Natural killer cell treated with Interleukin-12 subunit alpha and Interleukin-12 subunit beta and Interleukin-15 and Interleukin-18, amount 100 ng/mL, for 72 hours (primary cell): ENCODE measurements around the gene MRPL49. TPM values are rescaled to one million over a fixed set of nuclear protein-coding genes. Genes with fewer than 3 reads are reported as not detected.
A peak's percentile ranks its signal among the peaks of the same experiment; 100 is the strongest.

Experiments
- ATAC-seq, 2 donors: fragments of 150-1000 bp; cut with Tn5 transposase in 1 of 2; sonication (Bioruptor Pico), chemical (Tn5 transposase) in 1 of 2; 2 replicates each; pipeline ENCODE4 v1.10.0; 2021
- DNase-seq: peaks from one replicate; pipeline ENCODE4 v3.0.0; 2022; ENCODE audit warnings: low spot score
- H3K27ac Mint-ChIP-seq, 2 donors: 1 replicate in 1 of 2; 2 replicates in 1 of 2; pipeline ENCODE4 v1.8.0; 2022; ENCODE audit warnings: mixed read lengths in 2 of 2, mild to moderate bottlenecking in 1 of 2, moderate library complexity in 1 of 2
- H3K27me3 Mint-ChIP-seq, 2 donors: 1 replicate in 1 of 2; 2 replicates in 1 of 2; pipeline ENCODE4 v1.8.0; 2022; ENCODE audit warnings: mixed read lengths in 2 of 2
- H3K36me3 Mint-ChIP-seq: one replicate; pipeline ENCODE4 v1.8.0; 2022; ENCODE audit warnings: mixed read lengths
- H3K4me1 Mint-ChIP-seq, 2 donors: 1 replicate in 1 of 2; 2 replicates in 1 of 2; pipeline ENCODE4 v1.8.0; 2022; ENCODE audit warnings: low read depth in 2 of 2, mixed read lengths in 2 of 2, mild to moderate bottlenecking in 1 of 2
- H3K4me3 Mint-ChIP-seq: one replicate; pipeline ENCODE4 v1.8.0; 2022; ENCODE audit warnings: mixed read lengths
- H3K9me3 Mint-ChIP-seq: 2 replicates; pipeline ENCODE4 v1.8.0; 2022; ENCODE audit warnings: mixed read lengths
- total RNA-seq, 2 donors: library from RNA; stranded (reverse); gene quantifications; one replicate each; pipeline ENCODE4 v1.2.3, GENCODE V29; 2022

The MRPL49 gene
- total RNA-seq, 2 donors from 2014 or later = 77.8 to 80.4 TPM

DNA sequence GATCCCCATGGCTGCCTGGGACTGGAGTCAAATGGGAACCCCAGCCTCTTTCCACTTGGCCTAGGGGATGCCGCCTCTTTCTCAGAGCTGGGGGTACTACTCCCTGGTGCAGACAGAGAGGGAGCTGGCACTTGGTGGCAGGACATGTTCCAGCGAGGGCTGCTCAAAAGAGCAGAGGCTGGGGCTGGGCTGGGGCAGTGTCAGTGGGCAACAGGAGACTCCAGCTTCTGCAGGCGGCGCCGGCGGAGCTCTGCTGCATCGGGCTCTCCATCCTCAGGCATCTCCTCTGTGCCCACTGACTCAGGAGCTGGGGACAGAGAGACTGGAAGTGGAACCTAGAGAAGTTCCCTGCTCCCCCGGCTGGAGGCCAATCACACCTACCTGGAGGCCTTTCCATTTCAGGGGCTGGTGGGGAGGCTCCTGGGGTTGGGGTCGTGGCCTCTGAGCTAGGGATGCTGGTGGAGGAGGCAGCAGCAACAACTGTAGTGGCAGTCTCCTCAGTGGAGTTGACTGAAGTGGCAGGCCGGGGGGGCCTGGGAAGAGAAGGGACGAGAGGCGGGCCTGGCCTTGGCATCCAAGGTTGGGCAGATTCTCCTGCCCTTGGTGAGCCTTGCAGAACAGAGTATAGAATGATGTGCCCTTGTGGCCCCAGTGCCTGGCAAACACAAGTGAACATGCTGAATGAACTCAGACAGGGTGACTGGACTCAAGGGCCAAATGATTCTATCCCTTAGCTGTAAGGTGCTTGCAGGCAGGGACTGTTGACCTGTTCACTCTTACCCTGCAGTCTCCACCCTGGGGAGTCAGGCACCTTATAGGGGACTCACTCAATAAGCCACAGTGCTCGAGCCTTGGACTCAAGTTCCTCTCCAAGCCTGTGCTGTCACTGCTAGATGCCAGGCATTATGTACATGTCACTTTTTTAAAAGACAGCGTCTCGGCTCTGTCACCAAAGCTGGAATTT is 6.3 kb downstream of the MRPL49 start:
- ATAC-seq = no peak
- no peaks in the 10 kb centered on the region for H3K27me3 Mint-ChIP-seq
- no peaks in the 10 kb centered on the region for H3K9me3 Mint-ChIP-seq
- no peaks in the 10 kb centered on the region for H3K36me3 Mint-ChIP-seq
- no peak overlapping the region for H3K4me3 Mint-ChIP-seq
- no peak overlapping the region for H3K27ac Mint-ChIP-seq
- H3K4me1 Mint-ChIP-seq = peaks cover 16 to 29% of the 10 kb centered on the region in 2 donors
- no peak for DNase-seq

DNA sequence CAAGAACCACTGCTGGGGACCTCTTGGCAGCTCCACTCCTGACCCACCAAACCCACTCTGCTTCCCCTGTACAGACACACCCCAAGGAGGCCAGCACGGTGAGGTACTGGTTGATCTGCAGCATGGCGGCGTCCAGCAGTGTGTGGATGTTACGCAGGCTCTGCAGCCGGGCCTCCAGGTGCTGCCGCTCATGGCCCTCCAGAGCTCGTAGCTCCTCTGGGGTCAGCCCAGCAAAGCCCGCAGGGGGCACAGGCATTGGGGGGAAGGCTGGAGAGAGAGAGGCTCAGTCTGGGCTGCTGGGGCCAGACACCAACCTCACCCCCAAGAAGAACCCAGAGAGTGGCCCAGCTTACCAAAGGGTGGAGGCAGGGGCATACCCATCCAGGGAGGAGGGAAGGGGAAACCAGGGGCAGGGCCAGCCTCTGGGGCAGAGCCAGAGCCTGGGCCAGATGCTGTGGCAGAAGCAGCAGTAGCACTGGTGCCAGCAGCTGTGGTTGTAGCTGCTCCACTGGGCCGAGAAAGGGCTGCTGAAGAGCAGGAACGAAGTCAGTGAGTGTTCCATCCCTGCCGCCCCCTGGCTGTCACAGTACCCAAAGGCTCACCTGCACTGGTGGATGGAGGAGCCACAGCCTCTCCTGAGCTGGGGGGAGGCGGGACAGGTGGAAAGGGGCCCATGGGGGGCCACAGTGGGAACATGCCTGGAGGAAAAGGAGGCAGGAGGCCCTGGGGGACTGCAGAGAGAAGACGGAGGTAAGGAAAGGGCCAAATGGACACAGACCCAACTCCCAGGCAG is 7.7 kb downstream of the MRPL49 start:
- Mint-ChIP-seq H3K4me1 (peaks cover 15 to 28% of the 10 kb centered on the region in 2 donors), H3K9me3 (no peaks in the 10 kb centered on the region), H3K36me3 (no peaks in the 10 kb centered on the region), H3K27ac (no peak overlapping the region), H3K27me3 (no peaks in the 10 kb centered on the region), H3K4me3 (no peak overlapping the region)
- no peak for ATAC-seq
- no peak for DNase-seq

DNA sequence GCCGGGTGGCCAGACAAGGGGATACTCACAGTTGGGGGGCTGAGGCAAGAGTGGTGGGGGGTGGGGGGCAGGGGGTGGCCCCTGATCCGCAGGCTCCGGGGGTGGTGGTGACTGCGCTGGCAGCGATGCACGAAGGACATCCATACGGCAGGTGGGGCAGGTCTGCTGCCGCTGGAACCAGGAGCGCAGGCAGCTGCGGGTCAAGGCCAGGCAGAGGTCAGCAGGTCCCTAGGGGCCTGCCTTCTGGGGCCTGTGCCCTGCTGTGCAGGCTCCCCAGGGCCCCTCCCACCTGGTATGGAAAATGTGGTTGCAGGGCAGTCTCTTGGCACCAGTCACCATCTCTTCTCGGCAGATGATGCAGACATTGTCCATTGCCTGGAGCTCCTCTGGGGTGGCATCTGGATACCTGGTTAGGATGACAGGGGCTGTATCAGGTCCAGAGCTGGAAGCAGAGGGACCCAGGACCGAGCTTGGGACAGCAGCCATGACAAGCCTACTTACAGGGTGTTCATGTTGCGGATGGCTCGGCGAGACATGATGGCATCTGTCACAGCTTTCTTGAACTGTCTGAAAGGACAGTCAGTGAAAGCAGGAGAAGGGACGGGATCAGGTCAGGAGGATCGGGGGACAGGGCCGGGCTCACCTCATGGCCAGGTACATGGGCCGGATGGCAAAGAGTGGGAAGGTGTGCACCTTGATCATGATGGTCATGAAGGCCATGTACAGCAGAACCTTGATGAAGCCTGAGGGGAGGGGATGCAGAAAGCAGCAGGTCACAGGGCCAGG is 8.7 kb downstream of the MRPL49 start:
- DNase-seq = no peak
- no peaks in the 10 kb centered on the region for H3K36me3 Mint-ChIP-seq
- H3K4me1 Mint-ChIP-seq = peaks cover 17 to 34% of the 10 kb centered on the region in 2 donors
- H3K27ac Mint-ChIP-seq = peak overlapping the region in 1 of 2 donors; percentile 37
- no peaks in the 10 kb centered on the region for H3K9me3 Mint-ChIP-seq
- H3K27me3 Mint-ChIP-seq = no peaks in the 10 kb centered on the region
- no peak for ATAC-seq
- H3K4me3 Mint-ChIP-seq = peak overlapping the region; percentile 54

DNA sequence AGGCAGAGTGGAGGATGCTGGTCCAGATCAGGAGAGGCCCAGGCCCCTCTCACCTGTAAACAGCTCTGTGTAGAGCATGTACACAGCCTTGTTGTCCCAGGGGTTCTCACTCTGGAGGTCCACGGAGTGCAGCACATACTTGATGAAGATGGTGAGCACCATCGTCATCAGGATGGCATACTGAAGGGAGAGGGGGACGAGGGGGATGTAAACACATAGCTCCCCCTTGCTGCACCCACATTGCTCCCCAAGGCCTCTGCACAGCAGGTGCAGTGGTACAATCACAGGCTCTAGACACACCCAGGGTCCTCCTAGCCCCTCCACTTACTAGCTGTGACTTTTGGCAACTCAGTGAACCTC is 9.3 kb downstream of the MRPL49 start:
- H3K4me3 Mint-ChIP-seq = peak overlapping the region; percentile 54
- no peaks in the 10 kb centered on the region for H3K27me3 Mint-ChIP-seq
- no peaks in the 10 kb centered on the region for H3K9me3 Mint-ChIP-seq
- H3K36me3 Mint-ChIP-seq = no peaks in the 10 kb centered on the region
- DNase-seq = no peak
- peak overlapping the region in 1 of 2 donors; percentile 37 for H3K27ac Mint-ChIP-seq
- peaks cover 23 to 39% of the 10 kb centered on the region in 2 donors for H3K4me1 Mint-ChIP-seq
- no peak for ATAC-seq

DNA sequence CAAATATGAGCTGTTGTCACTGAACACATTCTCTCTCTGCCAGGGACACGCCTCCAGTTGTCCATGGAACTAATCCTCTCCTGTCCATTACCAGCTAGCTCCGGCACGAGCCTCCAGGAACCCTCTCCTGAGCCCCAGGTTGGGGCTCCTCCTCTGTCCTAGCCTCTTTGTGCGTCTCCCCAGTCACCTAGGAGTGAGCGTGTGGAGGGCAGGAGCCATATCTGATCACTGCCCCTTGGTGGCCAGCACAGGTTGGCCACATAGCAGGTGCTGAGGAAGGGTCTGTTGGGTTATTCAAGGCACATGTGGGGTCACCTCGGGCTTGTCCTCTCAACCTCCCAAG is 9.7 kb downstream of the MRPL49 start:
- Mint-ChIP-seq H3K9me3 (no peaks in the 10 kb centered on the region), H3K27ac (peak overlapping the region in 1 of 2 donors; percentile 41), H3K36me3 (no peaks in the 10 kb centered on the region), H3K27me3 (no peaks in the 10 kb centered on the region), H3K4me3 (no peak overlapping the region), H3K4me1 (peaks cover 27 to 39% of the 10 kb centered on the region in 2 donors)
- ATAC-seq (no peak), DNase-seq (no peak)

DNA sequence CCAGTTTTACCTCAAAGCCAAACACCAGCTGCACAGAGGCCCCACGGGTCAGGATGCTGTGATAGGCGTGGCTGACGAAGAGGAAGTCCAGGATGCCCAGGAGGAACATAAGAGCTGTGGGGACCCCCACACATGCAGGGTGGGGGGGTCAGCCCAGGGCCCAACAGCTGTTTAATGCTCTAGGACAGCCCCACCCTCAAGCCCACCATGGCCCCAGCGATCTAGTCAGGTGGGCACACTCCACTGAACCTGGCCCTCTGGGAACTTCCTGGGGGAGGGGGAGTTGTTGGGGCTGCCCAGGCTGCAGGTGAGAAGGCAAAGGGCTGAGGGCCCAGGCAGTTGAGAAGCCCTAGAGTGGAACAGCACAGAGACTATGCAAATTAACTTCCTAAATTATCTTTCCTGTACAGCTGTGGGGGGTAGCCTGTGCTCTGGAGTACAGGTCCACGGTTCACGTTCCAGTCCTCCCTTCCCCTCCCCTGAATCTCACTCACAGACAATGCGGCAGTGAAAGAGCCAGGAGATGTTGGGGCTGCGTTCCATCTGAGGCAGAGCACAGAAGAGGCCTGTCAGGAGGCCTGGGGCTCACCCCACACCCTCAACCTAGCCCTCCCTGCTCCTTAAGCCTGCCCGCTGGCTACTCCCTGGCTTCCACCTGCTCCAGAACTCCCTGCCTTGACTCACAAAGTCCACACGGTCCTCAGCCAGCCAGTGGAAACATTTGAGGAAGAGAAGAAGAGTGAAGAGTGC is 10.3 kb downstream of the MRPL49 start:
- Mint-ChIP-seq H3K9me3 (no peaks in the 10 kb centered on the region), H3K4me1 (peaks cover 27 to 39% of the 10 kb centered on the region in 2 donors), H3K4me3 (peak overlapping the region; percentile 87), H3K27me3 (no peaks in the 10 kb centered on the region), H3K27ac (peak overlapping the region; percentile 99 to 100), H3K36me3 (no peaks in the 10 kb centered on the region)
- DNase-seq (no peak), ATAC-seq (no peak)

DNA sequence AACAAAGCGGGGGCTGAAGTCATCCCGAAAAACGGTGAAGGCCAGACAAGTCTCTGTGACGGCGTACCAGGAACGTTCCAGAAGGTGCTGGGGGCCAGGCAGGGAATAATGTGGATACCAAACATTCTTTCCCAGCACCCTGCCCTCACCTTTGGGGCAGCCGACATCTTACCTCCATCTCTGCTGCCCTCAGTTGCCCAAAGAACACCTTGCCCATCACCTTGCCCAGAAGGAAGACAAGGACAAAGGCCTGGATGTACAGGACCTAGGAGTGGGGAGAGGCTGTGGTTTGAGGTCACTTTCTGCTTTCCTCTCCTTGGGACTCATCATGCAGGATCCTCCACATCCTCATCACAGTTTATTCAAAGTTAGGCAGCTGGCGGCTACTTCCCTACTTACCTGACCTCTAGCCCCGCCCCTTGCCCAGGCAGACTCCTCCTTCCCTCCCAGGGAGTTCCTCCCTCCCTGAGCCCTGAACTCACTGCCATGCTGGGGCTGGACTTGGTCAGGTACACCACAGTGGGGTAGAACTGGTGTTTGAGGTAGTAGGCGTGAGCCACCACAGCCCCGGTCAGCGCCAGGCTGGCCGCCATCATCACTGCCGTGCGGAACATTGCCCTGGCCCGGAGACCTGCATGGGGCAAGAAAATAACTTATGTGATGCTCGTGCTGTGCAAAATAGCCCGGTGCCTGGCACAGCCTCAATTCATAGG is 11.0 kb downstream of the MRPL49 start:
- no peaks in the 10 kb centered on the region for H3K36me3 Mint-ChIP-seq
- no peaks in the 10 kb centered on the region for H3K9me3 Mint-ChIP-seq
- H3K4me1 Mint-ChIP-seq = peaks cover 27 to 42% of the 10 kb centered on the region in 2 donors
- ATAC-seq (no peak), DNase-seq (no peak)
- H3K27me3 Mint-ChIP-seq = no peaks in the 10 kb centered on the region
- peak overlapping the region; percentile 99 to 100 for H3K27ac Mint-ChIP-seq
- peak overlapping the region; percentile 87 for H3K4me3 Mint-ChIP-seq

DNA sequence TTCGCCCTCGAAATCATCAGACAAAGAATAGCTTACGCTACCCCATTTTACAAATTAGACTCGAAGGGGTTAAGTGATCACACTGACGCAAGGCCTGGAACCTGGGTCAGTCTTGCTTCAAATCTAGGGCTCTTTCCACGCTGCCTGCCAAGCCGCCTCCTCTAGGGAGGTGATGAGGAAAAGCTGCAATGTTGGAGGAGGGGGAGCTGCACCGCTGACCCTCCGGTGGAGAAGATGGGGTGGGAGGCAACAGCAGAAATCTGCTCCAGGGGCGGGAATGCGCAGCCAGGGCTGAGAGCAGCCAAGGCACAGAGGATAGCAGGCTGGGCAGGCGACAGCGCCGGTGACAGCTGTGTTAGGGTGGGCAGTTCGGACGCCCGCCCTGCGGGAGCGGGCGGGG is 11.6 kb downstream of the MRPL49 start:
- H3K4me1 Mint-ChIP-seq = peaks cover 27 to 42% of the 10 kb centered on the region in 2 donors

DNA sequence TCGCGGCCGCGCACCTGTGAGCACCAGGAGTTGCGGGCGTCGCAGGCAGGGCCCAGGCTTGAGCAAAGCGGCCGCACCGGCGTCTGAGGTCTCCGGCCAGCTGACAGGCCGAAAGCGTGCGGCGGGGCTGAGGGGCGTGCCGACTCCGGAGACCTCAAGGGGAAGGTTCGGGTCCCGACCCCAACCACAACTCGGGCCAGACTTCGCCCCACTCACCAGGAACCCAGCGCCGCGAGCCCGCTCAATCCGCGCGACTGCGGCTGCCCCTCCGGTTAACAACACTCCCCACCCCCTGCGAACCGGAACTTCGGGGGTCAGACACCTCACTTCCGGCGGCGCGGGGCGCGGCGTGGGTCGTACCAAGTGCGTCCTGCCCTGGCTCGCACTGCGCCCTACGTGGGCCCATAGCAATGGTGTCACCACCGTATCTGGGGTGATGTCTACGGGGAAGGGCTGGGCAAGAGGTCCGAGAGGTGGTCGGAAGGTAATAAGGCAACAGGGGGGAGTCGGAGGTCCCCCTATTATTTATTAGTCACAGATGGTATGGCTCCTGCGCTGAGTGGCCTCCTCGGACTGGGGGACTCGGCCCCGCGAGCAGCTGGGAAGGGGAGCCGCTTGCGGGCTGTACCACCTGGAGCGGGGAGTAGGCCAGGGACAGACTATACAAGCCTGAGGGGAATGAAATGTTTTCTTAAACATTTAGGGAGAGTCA is 12.3 kb downstream of the MRPL49 start, which contains the start of gene SYVN1:
TSS of gene SYVN1 (minus strand) at position 280 of the 712 bp plus-strand sequence. CDS start 918 bp downstream, outside the sequence.
- H3K27ac Mint-ChIP-seq = peak within 1 kb of the TSS; percentile 99 to 100
- peak; percentile 95 for DNase-seq
- no peaks in the 10 kb centered on the region for H3K36me3 Mint-ChIP-seq
- no peaks in the 10 kb centered on the region for H3K27me3 Mint-ChIP-seq
- H3K9me3 Mint-ChIP-seq = no peaks in the 10 kb centered on the region
- peak within 1 kb of the TSS; percentile 87 for H3K4me3 Mint-ChIP-seq
- peak; percentile 92 to 95 for ATAC-seq
- peaks cover 27 to 42% of the 10 kb centered on the region in 2 donors for H3K4me1 Mint-ChIP-seq

More for the DNA sequence above, 11.6 kb downstream of the MRPL49 start:
- no peaks in the 10 kb centered on the region for H3K27me3 Mint-ChIP-seq
- no peak for DNase-seq
- peak overlapping the region; percentile 99 to 100 for H3K27ac Mint-ChIP-seq
- no peak for ATAC-seq
- H3K36me3 Mint-ChIP-seq = no peaks in the 10 kb centered on the region
- H3K9me3 Mint-ChIP-seq = no peaks in the 10 kb centered on the region
- peak overlapping the region; percentile 87 for H3K4me3 Mint-ChIP-seq

DNA sequence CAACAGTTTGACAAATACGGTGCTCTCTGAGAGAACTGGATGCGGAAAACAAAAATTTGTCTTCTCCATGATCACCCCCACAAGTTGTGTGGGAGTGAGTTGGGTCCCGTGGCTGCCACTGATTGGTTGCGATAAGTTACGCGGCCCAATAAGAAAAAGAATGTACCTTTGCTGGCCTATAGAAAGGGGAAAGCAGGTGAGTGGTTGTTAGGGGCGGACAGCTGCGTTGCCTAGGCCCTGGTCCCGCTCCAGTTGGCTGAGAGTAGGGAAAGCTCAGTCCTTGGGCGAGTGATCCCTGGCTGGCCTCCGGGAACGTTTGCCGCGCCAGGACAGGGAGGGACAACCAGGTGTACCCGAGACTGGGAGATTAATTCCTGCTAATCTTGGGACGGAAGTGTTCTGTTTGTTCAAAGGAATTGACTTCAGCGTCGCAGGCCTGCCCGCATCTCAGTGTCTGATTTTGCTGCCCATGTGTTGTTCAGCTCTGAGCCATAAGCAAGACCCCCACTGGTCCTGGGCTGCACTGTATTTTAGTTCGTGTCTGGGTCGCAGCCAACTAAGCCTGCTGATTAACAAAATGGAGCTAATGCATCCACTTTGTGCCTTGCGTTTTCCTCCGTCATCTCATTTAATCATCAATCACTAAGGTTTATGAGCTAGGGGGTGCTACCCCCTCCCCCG is 13.0 kb downstream of the MRPL49 start:
- H3K27ac Mint-ChIP-seq = peak overlapping the region; percentile 99 to 100
- ATAC-seq (peak; percentile 90 to 92), DNase-seq (peak; percentile 89)
- H3K27me3 Mint-ChIP-seq = no peaks in the 10 kb centered on the region
- peak overlapping the region; percentile 87 for H3K4me3 Mint-ChIP-seq
- no peaks in the 10 kb centered on the region for H3K9me3 Mint-ChIP-seq
- H3K36me3 Mint-ChIP-seq = no peaks in the 10 kb centered on the region
- H3K4me1 Mint-ChIP-seq = peaks cover 27 to 42% of the 10 kb centered on the region in 2 donors

DNA sequence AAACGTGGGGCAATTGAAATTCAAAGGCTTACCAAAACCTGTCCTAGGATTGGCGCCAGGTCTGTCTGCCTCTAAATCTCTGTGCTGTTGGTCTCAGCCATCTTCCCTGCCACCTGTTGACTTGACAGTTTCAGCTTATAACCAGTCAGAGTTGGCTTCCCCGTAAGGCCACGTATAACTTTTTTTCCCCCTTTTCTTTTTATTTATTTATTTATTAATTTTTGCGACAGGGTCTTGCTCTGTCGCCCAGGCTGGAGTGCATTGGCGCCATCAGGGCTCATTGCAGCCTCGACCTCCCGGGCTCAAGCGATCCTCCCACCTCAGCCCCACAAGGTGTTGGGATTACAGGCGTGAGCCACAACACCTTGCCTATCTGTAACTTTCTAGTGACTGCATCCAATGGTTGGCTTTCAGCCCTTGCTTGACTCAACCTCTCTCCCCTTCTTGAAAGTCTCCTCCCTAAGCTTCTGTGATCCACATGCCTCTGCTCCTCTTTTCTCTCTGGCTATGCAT is 13.6 kb downstream of the MRPL49 start:
- Mint-ChIP-seq H3K27me3 (no peaks in the 10 kb centered on the region), H3K4me1 (peaks cover 27 to 42% of the 10 kb centered on the region in 2 donors), H3K4me3 (peak overlapping the region; percentile 87), H3K36me3 (no peaks in the 10 kb centered on the region), H3K27ac (peak overlapping the region; percentile 99 to 100), H3K9me3 (no peaks in the 10 kb centered on the region)
- ATAC-seq (no peak), DNase-seq (no peak)
